Skin epidermis (tissue), 12 donors: ENCODE results near the gene FLYWCH1.

ENCODE experiments used
- H3K27ac ChIP-seq, 21 experiments: fragments of 200-600 bp; sonication (generic) in 11 of 21; one replicate each; pipeline ENCODE4 v1.5.0; 2020; ENCODE audit warnings: mild to moderate bottlenecking in 3 of 21, inconsistent platforms in 2 of 21, moderate library complexity in 2 of 21
- H3K4me3 ChIP-seq, 7 experiments: fragments of 200-600 bp; sonication (generic) in 2 of 7; one replicate each; pipeline ENCODE4 v1.5.0; 2020; ENCODE audit warnings: inconsistent platforms in 2 of 7, mild to moderate bottlenecking in 2 of 7, moderate library complexity in 1 of 7

FLYWCH1 gene, protein sequence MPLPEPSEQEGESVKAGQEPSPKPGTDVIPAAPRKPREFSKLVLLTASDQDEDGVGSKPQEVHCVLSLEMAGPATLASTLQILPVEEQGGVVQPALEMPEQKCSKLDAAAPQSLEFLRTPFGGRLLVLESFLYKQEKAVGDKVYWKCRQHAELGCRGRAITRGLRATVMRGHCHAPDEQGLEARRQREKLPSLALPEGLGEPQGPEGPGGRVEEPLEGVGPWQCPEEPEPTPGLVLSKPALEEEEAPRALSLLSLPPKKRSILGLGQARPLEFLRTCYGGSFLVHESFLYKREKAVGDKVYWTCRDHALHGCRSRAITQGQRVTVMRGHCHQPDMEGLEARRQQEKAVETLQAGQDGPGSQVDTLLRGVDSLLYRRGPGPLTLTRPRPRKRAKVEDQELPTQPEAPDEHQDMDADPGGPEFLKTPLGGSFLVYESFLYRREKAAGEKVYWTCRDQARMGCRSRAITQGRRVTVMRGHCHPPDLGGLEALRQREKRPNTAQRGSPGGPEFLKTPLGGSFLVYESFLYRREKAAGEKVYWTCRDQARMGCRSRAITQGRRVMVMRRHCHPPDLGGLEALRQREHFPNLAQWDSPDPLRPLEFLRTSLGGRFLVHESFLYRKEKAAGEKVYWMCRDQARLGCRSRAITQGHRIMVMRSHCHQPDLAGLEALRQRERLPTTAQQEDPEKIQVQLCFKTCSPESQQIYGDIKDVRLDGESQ

DNA sequence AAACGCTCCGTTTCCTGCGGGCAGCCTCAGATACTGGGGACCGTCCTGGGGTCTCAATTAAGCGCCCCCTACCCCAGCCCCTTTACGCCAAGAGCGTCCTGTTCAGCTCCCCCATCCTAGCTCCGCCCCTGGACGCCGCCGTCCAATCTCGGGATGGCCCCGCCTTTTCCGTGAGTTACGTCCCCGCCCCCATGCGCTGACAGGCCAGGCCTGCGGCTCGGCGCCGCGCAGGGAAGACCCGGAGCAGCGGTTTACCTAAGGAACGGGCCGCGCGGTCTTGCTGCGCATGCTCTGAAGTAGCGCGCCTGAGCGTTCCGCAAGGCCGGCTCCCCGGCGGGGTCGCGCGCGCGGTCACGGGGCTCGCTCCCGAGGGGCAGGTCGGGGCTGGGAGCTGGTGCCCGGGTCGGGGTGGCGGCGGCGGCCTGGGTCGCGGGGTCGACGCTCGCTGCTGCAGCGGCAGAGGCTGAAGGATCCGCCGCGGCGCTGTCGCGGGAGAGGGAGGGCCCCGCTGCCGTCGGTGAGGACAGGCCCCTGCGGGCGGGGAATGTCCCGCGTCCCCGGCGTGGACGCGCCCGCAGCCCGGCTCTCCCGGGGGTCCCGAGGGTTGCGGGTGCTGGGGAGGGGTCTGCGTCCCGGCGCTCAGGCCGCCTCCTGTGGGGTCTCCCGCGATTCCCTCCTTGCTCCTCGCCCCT, at the start of gene FLYWCH1:
TSS of gene FLYWCH1 (plus strand) at position 294 of the 692 bp plus-strand sequence. CDS start 17,755 bp downstream, outside the sequence.
- Histone ChIP-seq H3K27ac (peak within 1 kb of the TSS; percentile 36 to 92 (median 88)), H3K4me3 (peak within 1 kb of the TSS; percentile 70 to 94 (median 77))

DNA sequence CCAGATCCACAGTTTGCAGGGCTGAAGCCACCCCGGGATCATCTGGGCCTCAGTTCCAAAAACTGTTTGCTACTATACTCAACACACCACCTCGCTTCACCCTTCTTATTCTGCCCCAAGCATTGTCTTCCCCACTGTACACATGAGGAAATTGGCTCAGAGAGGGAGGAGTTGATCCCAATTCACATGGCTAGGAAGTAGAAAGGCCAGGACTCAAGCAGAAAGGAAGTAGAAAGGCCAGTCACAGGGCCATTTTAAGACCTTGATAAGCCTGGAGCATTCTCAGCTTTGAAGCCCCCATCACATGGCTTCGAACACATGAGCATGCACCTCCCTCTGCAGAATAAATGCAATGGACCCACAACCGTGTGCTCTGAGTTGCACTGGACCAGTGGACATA, 46.1 kb upstream of the FLYWCH1 start:
- H3K27ac ChIP-seq: no peak overlapping the region
- no peak overlapping the region for H3K4me3 ChIP-seq

DNA sequence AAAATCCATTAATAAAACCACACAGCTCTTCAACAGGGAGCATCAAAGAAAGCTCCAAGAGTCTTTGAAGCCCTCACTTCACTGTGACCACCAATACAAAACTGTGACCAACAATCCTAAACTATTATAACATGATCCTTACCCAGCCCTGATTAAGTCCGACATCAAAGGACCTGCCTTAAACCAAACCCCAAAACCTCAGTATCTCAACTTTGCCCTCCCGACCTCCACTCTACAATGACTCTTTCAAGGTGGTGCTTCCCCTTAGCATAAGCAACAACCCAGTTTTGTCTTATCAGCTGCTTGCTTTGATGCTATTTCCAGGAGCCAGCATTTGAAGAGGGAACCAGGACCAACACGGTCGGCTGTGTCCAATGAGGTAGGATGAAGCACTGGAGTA, 45.3 kb upstream of the FLYWCH1 start:
- Histone ChIP-seq H3K27ac (no peak overlapping the region), H3K4me3 (no peak overlapping the region)

DNA sequence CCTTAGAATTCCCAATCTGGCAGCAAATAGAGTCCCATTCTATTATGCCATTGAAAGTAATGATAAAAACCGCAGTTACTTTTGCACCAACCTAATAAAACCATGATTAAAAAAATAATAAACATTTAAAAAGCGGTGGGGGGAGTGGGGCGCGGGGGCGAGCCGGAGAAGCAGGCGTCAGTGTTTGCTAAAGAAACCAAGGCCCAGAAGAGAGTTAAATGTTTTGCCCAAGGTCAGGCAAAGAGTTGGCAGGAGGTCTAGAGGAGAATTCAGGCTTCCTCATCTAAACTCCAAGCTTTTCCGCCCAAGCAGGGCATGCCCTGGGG, 44.1 kb upstream of the FLYWCH1 start:
- peak overlapping the region in 20 of 21 experiments; percentile 83 to 97 (median 88) for H3K27ac ChIP-seq

DNA sequence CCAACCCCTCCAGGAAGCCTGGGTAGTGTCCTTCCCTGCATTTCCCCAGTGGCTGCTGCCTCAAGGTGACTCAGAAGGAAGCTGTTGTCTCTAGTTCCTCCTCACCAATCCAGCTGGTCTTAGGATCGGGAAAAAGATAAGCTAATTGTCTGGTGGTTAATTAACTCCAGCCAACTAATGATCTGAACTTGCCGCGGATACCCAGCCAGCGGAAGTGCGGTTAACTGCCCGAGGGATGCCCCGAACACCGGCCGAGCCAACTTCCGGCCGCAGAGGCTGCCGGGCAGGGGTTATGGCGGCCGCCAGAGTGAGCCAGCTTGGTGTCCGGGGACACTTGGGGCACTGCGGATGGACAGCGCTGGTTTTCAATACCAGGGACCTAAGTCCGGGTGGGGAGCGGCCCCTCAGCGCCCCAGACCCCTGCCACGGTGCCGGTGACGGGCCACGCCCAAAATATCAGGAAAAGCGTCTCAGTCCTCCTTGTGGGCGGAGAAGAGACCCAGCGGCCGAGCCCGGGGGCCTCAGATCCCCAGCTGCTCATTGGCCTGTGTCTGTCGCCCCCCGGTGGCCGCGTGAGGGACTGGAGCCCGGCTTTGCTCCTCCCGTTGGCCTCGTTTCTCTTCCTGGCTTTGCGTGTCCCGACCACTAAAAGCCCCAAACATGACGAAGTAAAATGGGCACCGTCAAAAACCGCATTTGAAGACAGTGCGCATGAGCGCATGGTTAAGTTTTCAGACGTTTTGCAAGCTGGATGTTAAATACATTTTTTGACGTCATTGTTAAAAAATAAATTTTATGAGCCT, 43.5 kb upstream of the FLYWCH1 start:
- Histone ChIP-seq H3K27ac (peak overlapping the region; percentile 23 to 97 (median 87)), H3K4me3 (peak overlapping the region; percentile 38 to 66 (median 42))

More for the DNA sequence above, 44.1 kb upstream of the FLYWCH1 start:
- peak overlapping the region; percentile 38 to 66 (median 42) for H3K4me3 ChIP-seq

DNA sequence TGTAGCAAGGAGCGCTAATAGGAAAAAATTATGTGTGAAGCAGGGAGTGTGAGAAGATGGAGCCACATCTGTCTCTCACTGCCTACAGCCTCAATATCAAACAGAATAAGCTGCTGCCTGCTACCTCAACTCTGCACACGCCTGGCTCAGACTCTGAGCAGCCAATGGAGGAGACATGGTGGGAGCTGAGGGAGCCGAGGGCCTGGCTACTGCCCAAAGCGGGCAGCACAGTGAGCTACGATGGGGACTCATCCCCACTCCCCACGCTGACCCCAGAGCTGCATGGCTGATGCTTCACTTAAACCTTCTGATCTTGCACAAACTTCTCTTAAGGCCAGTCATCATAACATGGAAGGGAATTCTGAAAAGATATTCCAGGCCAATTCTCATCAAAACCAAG, 39.8 kb upstream of the FLYWCH1 start:
- no peak overlapping the region for H3K27ac ChIP-seq

GRCh38 chr16:2874032-2874911, 37.5 kb upstream of the FLYWCH1 start:
- no peak overlapping the region for H3K27ac ChIP-seq
- no peak overlapping the region for H3K4me3 ChIP-seq

More for the DNA sequence above, 39.8 kb upstream of the FLYWCH1 start:
- no peak overlapping the region for H3K4me3 ChIP-seq

DNA sequence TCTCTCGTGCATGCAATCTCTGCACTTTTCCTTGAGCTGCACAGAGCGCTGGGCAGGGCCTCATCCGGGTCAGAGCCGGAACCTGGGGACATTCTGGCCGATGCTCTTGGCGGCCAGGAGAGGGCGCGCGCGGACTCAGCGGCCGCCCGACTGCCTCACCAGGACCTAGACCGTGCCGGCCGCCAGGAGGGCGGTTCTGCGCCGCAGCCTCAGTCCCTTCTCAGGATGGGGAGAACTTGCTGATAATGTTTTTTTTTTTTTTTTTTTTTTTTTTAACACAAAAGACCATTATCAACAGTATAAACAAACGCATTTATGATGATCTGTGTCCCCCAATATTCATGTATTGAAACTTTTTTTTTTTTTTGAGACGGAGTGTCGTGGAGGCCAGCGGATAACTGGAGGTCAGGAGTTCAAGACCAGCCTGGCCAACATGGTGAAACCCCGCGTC, 36.8 kb upstream of the FLYWCH1 start:
- Histone ChIP-seq H3K27ac (no peak overlapping the region), H3K4me3 (no peak overlapping the region)

DNA sequence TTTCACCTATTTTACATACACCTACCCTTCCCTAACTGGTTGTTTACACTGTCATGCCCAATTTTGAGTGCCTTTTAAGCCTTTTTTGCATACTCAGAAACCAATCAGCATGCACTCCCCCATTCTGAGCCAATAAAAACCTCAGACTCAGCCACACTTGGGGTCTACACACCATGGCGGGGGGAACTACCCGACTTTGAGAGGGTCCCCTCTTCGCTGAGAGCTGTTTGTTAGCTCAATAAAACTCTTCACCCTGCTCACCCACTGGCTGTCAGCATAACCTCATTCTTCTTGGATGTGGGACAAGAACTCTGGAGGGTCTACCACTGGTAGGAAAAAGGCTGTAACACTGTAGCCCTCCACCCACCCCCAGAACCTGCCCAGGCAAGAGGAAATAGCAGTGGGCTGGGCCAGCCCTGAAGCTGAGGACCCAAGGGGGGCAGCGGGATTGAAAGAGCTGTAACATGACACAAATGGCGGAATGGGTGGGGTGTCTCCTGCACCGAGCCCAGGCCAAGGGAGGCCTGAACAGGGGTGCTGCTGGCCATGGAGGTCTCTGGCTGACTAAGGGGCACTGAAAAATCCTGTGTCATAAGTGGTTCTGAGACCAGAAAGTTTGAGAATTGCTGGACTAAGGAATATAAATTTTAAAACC, 31.8 kb upstream of the FLYWCH1 start:
- H3K27ac ChIP-seq: no peak overlapping the region

DNA sequence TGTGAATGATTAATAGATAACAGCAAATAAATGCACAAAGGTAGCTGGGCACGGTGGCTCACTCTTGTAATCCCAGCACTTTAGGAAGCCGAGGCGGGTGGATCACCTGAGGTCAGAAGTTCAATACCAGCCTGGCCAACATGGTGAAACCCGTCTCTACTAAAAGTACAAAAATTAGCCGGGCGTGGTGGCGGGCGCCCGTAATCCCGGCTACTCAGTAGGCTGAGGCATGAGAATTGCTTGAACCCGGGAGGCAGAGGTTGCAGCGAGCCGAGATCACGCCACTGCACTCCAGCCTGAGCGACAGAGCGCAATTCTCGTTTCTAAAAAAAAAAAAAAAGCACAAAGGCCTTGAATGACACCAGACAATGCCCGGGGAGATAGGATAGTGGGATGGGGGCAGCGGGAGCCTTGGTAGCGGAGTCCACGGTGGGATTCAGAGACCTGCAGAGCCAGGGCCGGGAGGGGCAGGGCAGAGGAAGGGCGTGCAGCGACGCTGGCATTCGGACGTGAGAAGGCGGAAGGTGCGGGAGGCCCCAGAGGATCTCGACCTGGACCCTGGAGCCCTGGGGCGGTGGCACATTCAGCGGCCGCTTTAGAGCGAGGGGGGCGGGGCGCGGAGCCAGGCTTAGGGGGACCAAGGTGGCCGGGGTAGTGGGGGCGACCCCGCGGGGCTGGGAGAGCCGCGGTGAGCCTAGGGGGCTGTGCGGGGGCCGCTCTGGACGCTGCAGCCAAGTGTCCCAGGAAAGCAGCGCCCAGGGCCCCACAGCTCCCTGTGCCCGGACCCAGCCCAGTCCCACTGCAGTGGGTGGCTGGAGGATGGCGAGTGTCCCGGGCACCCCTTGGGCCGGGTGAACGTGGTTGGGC, 29.7 kb upstream of the FLYWCH1 start:
- peak overlapping the region in 20 of 21 experiments; percentile 6 to 97 (median 90) for H3K27ac ChIP-seq
- peak overlapping the region; percentile 60 to 92 (median 84) for H3K4me3 ChIP-seq

More for the DNA sequence above, 31.8 kb upstream of the FLYWCH1 start:
- H3K4me3 ChIP-seq: no peak overlapping the region

DNA sequence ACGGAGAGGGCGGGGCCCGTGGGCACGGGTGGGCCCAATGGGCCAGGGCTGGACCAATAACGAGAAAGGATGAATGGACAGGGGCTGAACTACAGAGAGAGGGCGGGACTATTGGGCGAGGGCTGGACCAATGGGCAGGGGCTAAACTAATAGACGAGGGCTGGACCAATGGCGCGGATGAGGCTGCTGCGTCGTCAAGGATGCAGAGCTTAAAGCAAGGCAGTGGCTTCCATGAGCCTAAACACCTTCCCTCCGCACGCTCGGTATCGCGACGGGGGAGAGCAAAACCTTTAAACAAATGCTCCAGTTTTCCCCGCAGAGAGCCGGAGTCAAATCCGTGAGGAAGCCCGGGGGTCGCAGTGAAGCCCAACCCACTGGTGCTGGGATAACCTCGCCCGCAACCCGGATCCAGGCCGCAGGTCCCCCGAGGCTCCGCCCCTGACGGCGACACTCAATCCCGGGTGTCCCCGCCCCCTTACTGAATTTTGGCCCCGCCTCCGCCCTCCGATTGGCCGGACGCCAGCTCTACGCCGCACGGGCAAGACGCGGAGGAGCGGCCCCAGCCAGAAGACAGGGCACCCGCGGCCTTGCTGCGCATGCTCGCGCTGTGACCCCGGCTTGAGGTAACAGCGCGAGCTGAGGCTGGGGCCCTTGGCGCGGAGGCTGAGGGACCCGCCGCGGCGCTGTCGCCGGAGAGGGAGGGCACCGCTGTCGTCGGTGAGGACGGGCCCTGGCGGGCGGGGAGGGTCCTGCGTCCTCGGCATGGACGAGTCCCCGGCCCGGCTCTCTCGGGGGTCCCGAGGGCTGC, 28.9 kb upstream of the FLYWCH1 start, which contains the start of gene FLYWCH2:
TSS of gene FLYWCH2 (plus strand) at position 566 of the 808 bp plus-strand sequence. CDS start 13,235 bp downstream, outside the sequence.
- peak within 1 kb of the TSS; percentile 80 to 97 (median 92) for H3K27ac ChIP-seq
- H3K4me3 ChIP-seq: peak within 1 kb of the TSS; percentile 60 to 92 (median 84)

DNA sequence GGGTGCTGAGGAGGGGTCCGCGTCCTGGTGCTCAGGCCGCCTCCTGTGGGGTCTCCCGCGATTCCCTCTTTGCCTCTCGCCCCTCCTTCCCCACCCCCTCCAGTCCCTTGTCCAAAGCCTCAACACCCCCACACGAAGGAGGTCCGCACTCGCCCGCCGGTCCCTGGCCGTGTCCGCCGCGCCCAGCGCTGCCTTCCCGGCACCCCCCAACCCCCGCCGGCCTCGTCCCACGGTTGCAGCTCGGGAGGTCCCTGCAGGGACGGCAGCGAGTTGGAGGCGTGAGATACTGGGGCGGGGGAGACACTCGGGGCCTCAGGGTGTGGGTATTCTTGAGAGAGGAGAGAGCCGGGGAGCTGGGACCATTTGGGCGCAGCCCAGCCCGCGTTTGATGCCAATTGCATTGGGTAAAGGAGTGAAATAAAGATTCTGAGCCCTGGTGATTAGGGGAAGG, 28.2 kb upstream of the FLYWCH1 start:
- peak overlapping the region; percentile 60 to 92 (median 84) for H3K4me3 ChIP-seq
- peak overlapping the region; percentile 80 to 97 (median 92) for H3K27ac ChIP-seq

- Histone ChIP-seq H3K27ac (peak overlapping the region in 14 of 21 experiments; percentile 86 to 97 (median 93)), H3K4me3 (peak overlapping the region; percentile 60 to 92 (median 84))
These were observed 27.7 kb upstream of the FLYWCH1 start for GRCh38 chr16:2884041-2884451.

DNA sequence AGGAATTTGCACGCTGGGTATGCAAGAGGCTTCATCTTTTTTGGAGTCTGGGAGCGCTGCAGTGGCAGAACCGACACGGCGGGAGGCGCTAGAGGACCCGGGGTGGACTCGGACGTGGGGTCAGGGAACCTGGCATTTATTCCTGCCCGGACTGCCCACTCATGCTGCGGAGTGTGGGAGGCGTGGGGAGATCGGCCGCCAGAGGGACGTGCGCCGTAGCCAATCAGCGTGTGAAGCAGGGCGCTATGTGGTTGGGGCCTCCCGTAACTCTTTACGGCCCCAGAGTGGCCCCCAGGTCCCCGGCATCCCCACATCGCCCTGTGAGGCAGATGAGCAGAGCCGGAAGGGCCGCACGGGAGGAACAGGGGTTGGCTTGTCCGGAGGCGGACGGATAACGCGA, 17.5 kb upstream of the FLYWCH1 start:
- Histone ChIP-seq H3K4me3 (no peak overlapping the region), H3K27ac (no peak overlapping the region)

GRCh38 chr16:2895813-2896212, 15.9 kb upstream of the FLYWCH1 start:
- Histone ChIP-seq H3K4me3 (no peak overlapping the region), H3K27ac (no peak overlapping the region)

- no peak overlapping the region for H3K27ac ChIP-seq
- H3K4me3 ChIP-seq: no peak overlapping the region
These were observed 15.2 kb upstream of the FLYWCH1 start for GRCh38 chr16:2896480-2897010.
